Islet of Langerhans (tissue), 1 donor: ENCODE data around the gene SEPTIN7.
"Not testable (repeated sequence)": the region's sequence is repeated elsewhere in the genome, so short reads cannot be mapped to it uniquely, and the experiment has no call there.

Source experiments
- FAIRE-seq: peaks from one replicate; lab custom pipeline; 2011; peaks lifted over from hg19 to GRCh38; lab: Jason Lieb, UNC

Gene SEPTIN7

GRCh38 chr7:35800718-35801391, at the start of gene SEPTIN7:
Gene SEPTIN7 (plus strand): TSS chr7:35801057. CDS start chr7:35801210, 153 bp downstream.
- FAIRE-seq = no peak

GRCh38 chr7:35752742-35753141, 48.1 kb upstream of the SEPTIN7 start:
- FAIRE-seq = no peak

GRCh38 chr7:35753761-35754603, 46.9 kb upstream of the SEPTIN7 start:
- no peak for FAIRE-seq

- no peak for FAIRE-seq
Observed at GRCh38 chr7:35754741-35755140, 46.1 kb upstream of the SEPTIN7 start.

- FAIRE-seq = no peak
Observed at GRCh38 chr7:35755711-35756110, 45.1 kb upstream of the SEPTIN7 start.

GRCh38 chr7:35756453-35756852, 44.4 kb upstream of the SEPTIN7 start:
- not testable (repeated sequence) for FAIRE-seq

GRCh38 chr7:35757574-35757973, 43.3 kb upstream of the SEPTIN7 start:
- FAIRE-seq = no peak

GRCh38 chr7:35758421-35758820, 42.4 kb upstream of the SEPTIN7 start:
- FAIRE-seq = no peak

- no peak for FAIRE-seq
Observed at GRCh38 chr7:35760143-35760745, 40.6 kb upstream of the SEPTIN7 start.

- no peak for FAIRE-seq
Observed at GRCh38 chr7:35761871-35762677, 38.8 kb upstream of the SEPTIN7 start.

- no peak for FAIRE-seq
Observed at GRCh38 chr7:35762781-35763180, 38.1 kb upstream of the SEPTIN7 start.

GRCh38 chr7:35768346-35768745, 32.5 kb upstream of the SEPTIN7 start:
- no peak for FAIRE-seq

- FAIRE-seq = no peak
Observed at GRCh38 chr7:35771776-35772175, 29.1 kb upstream of the SEPTIN7 start.

GRCh38 chr7:35773994-35774393, 26.9 kb upstream of the SEPTIN7 start:
- no peak for FAIRE-seq

- FAIRE-seq = no peak
Observed at GRCh38 chr7:35776686-35777085, 24.2 kb upstream of the SEPTIN7 start.

GRCh38 chr7:35777121-35777520, 23.7 kb upstream of the SEPTIN7 start:
- FAIRE-seq = no peak

- no peak for FAIRE-seq
Observed at GRCh38 chr7:35780070-35780469, 20.8 kb upstream of the SEPTIN7 start.

GRCh38 chr7:35781200-35781701, 19.6 kb upstream of the SEPTIN7 start:
- no peak for FAIRE-seq

GRCh38 chr7:35781767-35782515, 18.9 kb upstream of the SEPTIN7 start:
- FAIRE-seq = no peak

GRCh38 chr7:35784332-35784731, 16.5 kb upstream of the SEPTIN7 start:
- FAIRE-seq = no peak

- FAIRE-seq = no peak
Observed at GRCh38 chr7:35785250-35785649, 15.6 kb upstream of the SEPTIN7 start.
